HFF-Myc (cell line): ENCODE results near the gene SCN5A.

Experiments used
- DNase-seq: peaks from one replicate; pipeline ENCODE4 v3.0.0-alpha.2; 2011; ENCODE audit warnings: low read depth; ENCODE audit errors: extremely low read depth
- H3K4me3 ChIP-seq: replicated peaks from 2 replicates; pipeline ENCODE4 v1.5.1; 2011; ENCODE audit warnings: low read depth, mild to moderate bottlenecking, control low read depth, low read length
- CTCF ChIP-seq: IDR thresholded peaks from 2 replicates; pipeline ENCODE4 v1.5.1; 2012; ENCODE audit warnings: mild to moderate bottlenecking, low read depth, low read length, control low read depth; ENCODE audit errors: missing control alignments

Gene SCN5A

GRCh38 chr3:38541806-38542205, 107.7 kb downstream of the SCN5A start:
- H3K4me3 ChIP-seq, result no peak overlapping the region
- no peak for TF ChIP-seq CTCF
- DNase-seq, result no peak

DNA sequence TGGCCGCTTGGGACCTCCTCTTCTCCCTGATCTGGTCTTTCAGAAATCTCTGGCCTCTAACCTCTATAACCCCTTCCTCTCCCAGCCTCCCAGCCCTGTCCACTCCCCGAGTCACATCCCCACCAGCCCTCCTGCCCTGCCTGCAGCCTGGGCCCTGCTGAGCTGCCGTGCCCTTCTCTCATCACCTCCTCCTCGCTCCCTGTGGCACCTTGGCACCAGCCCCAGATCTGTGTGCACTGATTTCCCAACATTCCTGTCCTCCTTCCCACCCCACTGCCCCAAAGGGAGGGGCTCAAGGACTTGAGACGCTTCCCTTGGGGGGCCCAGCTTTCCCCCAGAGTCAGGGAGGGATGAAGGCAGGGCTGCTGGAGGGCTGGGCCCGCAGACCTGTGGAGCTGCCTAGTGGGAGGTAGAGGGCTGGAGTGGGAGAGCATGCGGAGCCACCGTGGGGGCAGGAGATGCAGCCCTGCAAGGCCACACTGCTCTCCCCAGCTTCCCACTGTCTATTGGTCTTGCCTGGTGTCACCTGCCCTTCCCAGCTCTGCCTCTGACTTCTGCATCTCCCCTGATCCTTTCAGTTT, 110.6 kb downstream of the SCN5A start:
- DNase-seq, result no peak
- no peak overlapping the region for H3K4me3 ChIP-seq
- no peak for TF ChIP-seq CTCF

DNA sequence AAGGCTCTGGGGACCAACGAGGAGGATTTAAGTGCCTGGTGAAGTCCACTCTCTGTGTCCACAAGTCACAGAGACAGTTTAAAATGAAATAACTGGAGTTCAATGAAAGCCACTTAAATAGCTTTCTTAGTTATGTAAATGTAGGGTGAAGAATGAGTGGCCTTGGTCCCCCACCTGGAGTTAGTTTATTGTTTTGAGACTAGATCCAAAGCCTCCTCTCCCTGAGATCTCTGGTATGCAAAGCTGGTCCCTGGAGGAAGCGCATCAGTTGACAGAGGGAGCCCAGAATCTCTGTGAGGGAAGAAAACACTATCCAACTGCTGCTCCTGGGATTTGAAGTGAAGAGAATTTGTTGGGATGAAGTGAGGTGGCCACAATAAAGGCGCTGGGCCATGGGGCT, 112.8 kb downstream of the SCN5A start:
- no peak for DNase-seq
- no peak overlapping the region for H3K4me3 ChIP-seq
- no peak for TF ChIP-seq CTCF

- H3K4me3 ChIP-seq, result no peak overlapping the region
- TF ChIP-seq CTCF, result no peak
- no peak for DNase-seq
These were observed 114.9 kb downstream of the SCN5A start for GRCh38 chr3:38534604-38535003.

DNA sequence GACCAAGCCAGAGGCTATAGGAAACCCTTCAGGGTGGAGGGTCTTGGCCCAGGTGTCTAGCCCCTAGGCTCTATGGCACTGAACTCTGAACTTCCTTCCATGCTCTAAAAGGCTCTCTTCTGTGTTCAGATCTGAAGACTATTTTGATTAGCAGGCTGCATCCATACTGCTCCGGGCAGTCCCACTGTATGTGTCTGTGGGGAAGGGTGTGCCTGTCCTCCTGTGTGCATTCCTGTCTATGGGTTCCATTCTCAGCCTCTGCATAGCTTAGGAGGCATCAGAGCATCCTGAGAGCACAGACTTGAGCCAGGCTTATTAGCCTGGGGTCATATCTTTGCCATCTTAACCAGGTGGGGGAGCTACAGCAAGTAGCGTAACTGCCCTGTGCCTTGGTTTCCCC, 115.3 kb downstream of the SCN5A start:
- H3K4me3 ChIP-seq, result no peak overlapping the region
- no peak for TF ChIP-seq CTCF
- no peak for DNase-seq

DNA sequence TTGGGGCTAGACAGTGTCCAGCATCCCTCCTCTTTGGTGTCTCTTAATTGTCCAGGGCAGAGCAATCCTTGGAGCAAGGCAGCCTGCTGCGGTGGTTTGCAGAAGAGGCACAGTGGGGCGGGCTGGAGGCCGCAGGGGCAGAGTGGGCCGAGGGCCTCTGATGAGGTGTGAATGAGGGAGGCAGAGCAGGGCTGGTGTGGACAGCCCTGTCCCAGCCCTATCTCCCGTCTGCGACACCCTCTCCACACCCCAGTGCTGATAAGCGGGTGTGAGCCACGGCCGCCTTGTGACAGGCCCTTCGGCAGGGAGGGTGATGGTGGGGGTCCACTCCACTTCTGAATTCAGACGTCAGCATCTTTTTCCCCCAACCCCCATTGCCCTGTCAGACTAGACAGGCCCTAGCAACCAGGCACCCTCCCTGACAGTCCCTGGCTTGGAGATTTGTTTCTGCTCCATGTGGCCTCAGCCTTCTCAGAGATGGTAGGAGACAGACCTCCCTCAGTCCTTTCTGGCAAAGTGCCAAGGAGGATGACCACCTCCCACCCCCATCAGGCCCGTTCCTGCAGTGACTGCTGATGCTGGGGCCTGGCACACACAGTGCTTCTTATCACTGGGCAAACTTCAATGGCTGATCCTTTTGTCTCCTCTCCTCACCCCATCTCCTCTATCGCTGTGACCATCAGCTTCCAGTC, 116.1 kb downstream of the SCN5A start:
- DNase-seq, result no peak
- TF ChIP-seq CTCF, result no peak

More for the DNA sequence above, 116.1 kb downstream of the SCN5A start:
- no peak overlapping the region for H3K4me3 ChIP-seq
